GM21619 (cell line): ENCODE measurements around the gene ZBTB17.
"Not testable (repeated sequence)": the region's sequence is repeated elsewhere in the genome, so short reads cannot be mapped to it uniquely, and the experiment has no call there.

Source experiments
- ATAC-seq: cut with Tn5 transposase; IDR thresholded peaks from one replicate; pipeline ENCODE4 v1.9.1; 2021; ENCODE audit not compliant: unreplicated experiment

Gene ZBTB17

GRCh38 chr1:15989776-15990175, 13.9 kb upstream of the ZBTB17 start:
- no peak for ATAC-seq

GRCh38 chr1:15988856-15989736, 13.2 kb upstream of the ZBTB17 start:
- ATAC-seq = no peak

DNA sequence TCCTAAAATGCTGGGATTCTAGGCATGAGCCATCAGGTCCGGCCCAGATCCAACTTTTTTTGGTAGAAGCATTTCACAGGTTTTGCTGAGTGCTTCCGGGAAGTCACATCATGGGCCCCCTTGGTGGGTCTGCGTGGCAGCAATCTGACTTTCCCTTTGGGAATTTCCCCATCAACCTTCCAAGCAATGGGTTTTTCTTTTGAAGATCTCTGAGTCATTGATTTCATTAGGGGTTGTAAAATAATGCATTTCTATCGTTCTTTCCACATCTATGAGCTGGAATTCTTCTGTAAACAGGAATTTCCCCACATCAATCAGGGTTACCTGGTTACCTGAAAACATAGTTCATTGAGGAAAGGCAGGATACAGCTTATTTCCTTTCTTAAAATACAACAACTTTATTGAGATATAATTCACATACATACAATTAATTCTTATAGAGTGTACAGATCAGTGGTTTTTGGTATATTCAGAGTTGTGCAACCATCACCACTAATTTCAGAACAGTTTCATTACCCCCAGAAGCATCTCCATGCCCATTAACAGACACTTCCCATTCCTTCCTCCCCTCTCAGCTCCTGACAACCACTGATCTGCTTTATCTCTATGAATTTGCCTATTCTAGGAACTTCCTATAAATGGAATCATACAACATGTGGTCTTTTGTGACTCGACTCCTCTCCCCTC, 9.9 kb upstream of the ZBTB17 start:
- no peak for ATAC-seq

- ATAC-seq = no peak
Measured at GRCh38 chr1:15983275-15983674, 7.4 kb upstream of the ZBTB17 start.

- ATAC-seq = no peak
Measured at GRCh38 chr1:15981679-15982078, 5.8 kb upstream of the ZBTB17 start.

DNA sequence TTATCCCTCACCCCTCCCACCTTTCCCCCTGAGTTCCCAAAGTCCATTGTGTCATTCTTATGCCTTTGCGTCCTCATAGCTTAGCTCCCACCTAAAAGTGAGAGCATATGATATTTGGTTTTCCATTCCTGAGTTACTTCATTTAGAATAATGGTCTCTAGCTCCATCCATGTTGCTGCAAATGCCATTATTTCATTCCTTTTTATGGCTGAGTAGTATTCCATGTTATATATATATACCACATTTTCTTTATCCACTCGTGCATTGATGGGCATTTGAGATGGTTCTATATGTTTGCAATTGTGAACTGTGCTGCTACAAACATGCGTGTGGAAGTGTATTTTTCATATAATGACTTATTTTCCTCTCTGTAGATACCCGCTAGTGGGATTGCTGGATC, 2.0 kb upstream of the ZBTB17 start:
- ATAC-seq = not testable (repeated sequence)

DNA sequence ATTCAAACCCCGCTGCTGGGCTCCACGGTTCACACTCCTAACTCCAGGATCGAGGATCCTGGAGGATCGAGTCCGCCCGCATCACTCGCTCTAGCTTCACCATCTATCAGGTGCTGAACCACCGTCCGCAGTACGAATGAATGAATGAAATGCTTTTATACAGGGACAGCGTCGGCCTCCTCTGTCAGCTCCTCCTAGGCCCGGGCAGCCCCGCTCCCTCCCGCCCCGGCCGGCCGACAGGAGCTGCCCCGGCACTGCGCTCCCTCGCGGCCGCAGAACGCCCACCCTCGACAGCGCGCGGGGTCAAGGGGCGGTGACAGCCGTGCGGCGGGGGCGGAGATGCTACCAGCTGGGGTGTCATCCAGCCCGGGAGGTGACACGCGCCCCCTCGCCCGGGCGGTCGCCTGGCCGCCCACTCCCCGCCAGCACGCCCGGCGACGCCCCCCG, 520 bp downstream of the ZBTB17 start:
- ATAC-seq = peak; percentile 49

DNA sequence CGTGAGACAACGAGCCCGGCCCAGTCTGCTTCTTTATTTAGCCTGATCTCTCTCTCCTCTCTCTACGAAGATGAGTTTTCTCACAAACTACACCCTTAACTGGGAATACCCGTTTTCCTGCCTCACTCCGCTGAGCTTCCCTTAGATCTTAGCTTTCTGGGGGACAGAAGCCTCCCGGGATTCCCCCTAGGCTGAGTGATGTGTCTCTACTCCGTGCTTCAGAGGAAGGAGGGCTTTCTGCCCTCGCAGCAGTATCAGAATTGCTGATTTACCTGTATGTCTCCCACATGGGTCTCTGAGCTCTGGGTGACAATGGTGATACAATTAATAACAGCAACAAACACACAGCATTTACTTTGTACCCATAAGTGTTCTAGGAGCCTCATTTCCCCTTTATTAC, 1.0 kb downstream of the ZBTB17 start:
- ATAC-seq = no peak

GRCh38 chr1:15973772-15974171, 2.1 kb downstream of the ZBTB17 start:
- ATAC-seq = no peak

DNA sequence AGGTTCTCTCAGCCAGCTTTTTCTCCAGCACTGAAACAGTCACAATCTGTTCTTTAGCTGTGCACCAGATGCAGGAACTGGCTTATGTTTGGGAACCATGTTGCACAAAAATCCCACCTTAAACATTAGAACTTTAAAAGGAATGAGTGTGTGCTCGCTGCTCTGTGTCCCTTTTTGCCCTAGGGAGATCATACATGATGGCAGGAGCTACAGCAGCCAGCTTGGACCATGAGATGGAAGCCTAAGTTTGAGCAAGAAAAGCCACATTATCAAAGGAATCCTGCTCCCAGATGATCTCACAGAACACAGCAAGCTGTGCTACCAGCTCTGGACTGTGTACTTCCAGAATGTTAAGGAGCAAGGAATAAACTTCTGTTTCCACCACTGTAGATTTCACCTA, 3.5 kb downstream of the ZBTB17 start:
- no peak for ATAC-seq

DNA sequence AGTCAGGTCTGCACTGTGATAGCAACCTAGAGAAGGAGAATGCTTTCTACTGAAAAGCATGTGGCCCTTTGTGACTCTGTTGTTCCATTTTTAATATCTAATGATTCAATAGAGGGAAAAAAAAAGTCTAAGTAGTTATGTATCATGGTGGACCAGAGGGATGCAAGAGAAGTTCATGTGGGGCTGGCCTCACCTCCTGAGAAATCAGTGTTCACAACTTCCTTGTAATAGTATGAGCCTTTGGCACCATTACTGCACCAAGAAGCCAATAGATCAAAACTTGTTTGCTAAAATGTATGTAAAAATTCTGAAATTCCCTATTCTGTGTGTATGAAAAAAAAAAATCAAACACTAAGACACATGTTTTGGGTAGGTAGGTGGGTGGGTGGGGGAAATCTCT, 5.0 kb downstream of the ZBTB17 start:
- ATAC-seq = no peak

DNA sequence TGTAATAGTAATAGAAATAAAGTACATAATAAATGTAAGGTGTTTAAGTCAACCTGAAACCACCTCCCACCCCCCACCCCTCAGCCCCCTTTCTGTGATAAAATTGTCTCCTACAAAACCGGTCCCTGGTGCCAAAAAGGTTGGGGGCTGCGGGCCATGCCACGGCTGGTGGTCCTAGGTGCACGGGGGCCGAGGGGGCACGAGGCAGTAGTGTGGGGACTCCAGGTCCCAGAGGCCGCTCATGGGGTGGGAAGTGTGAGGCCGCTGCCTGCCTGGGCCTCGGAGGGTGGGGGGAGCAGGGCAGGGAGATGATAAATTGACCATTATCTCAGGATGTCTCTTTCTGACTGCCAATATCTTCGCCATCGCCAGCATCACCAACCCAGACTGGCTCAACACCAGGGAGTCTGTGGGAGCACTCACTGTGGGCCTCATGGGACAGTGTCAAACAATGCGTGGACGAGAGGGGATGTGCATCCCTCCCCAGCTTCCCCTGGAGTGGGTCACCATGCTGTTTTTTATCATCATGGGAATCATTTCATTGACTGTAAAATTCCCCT, 6.5 kb downstream of the ZBTB17 start:
- ATAC-seq = no peak

DNA sequence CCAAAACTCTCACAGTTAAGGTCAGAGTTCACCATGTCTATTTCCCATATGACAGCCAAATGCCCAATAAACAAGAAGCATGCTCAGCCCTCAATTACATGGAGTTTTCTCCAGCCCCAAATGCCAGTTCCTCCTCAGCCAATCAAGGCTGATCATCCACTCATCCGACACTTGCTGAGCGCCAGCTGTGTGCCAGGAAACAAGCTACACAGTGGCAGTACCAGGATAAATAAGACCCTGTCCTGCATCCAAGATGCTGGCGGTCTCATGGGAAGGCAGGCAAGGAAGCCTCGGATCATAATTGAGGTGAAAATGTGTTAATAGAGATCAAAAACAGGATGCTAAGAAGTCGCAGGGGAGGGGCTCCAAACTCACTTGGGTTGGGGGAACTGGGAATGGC, 7.7 kb downstream of the ZBTB17 start:
- ATAC-seq = no peak

DNA sequence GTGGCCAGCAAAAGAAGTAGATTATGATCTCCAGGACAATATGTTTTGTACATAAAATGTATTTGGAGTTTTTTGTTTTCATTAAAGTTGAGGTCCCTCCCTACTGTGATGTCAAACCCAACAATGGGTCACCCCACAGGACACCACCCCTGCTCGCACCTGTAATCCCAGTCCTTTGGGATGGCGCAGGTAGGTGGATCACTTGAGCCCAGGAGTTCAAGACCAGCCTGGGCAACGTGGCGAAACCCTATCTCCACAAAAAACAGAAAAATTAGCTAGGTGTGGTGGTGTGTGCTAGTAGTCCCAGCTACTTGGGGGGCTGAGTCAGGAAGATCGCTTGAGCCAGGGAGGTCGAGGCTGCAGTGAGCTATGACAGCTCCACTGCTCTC, 9.0 kb downstream of the ZBTB17 start:
- ATAC-seq = no peak

DNA sequence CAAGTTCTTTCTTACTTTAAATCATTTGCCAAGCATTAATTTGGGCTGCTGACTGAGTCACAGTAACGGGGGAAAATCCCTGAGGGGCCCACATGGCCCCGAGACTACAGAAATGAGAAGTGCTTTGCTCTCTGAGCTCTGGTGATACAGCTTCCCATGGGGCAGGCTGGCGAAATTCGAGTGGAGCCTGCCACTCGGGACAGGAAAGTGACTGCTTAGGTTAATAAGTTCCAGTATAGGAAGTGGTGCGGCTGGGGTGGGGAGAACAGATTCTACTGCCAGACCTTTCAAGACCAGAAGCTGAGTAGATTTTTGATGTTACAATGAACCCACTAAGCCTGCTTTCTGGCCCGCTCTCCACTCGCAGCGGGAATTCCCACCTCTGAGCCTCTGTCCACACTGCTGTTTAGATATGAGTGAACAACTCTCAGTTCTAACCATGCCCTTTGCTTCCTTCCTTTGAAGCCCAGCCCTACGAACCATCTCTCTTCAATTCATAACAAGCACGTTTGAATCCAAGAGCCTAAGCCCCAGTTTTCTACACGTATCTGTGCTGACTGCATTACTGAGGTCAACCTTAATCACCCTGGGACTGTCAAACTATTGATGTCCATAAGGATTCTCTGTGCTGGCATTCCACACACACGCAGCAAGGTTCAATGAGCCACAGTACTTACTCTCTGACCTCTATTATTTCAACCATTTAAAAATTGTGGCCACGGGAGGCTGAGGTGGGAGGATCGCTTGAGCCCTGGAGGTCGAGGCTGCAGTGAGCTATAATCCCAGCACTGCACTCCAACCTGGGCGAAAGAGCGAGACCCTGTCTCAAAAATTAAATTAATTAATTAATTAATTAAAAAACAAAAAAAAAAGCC, 9.6 kb downstream of the ZBTB17 start:
- ATAC-seq = peak; percentile 74

DNA sequence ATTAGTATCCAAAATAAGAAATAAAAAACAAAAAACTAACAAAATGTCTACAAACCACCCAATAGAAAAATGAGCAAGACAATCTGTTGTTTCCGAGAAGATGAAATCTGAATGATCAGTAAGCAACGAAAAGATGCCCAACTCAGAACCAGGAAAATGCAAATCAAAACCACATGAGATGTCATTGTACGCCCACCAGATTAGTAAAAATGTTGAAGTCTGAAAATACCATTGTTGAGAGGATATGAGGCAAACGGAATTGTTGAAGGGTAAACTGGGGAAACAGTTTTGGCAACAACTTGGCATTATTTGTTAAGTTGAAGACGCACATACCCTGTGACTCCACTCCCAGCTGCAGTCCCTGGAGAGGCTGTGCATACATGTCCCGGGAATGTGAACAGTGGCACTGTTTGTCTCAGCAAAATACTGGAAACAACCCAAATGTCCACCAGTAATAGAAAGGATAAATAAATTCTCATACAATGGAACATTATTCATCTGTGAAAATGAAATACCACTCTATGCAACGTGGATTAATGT, 10.6 kb downstream of the ZBTB17 start:
- ATAC-seq = no peak

GRCh38 chr1:15963968-15964648, 11.8 kb downstream of the ZBTB17 start:
- ATAC-seq = no peak

DNA sequence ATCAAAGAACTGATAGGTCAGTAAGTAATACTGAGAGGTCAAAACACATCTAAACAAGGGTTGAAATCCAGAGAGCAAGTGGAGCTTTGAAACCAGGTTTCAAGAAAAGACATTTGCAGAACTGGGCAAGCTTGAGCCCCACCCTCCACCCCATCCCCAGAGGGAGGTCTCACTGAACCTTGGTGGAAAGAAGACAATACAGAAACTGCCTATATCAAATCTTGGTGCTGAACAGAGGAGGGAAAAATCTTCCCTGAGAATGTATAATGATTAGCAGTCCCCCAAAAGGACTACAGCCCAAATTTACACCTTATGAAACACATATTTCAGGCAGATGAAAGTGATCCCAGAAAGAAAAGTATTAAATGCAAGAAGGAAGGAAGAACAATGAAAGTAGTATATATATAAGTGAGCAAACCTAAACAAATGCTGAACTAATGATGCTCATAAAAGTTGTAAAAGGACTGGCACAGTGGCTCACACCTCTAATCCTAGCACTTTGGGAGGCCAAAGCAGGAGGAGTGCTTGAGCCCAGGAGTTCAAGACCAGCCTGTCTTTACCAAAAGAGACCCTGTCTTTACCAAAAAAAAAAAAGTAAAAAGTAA, 12.4 kb downstream of the ZBTB17 start:
- no peak for ATAC-seq

GRCh38 chr1:15962671-15963362, 13.1 kb downstream of the ZBTB17 start:
- no peak for ATAC-seq
